ENCODE results near the gene MALT1.

- TF ChIP-seq EZH2phosphoT487 (IDR thresholded peaks at IDR 0.05; ENCODE audit: borderline replicate concordance, low read length) (no peak), CTCF (conservative IDR thresholded peaks at IDR 0.05; ENCODE audit: low read depth, low read length) (no peak)
These were observed 9.8 kb upstream of the MALT1 start for GRCh38 chr18:58661423-58661822.

Data from PC-3 (cell line).